A673 (cell line): ENCODE data around the gene RPL37A.

ENCODE experiments used
- EZH2 ChIP-seq: fragments of 200-600 bp; sonication (generic); IDR thresholded peaks from 2 replicates; pipeline ENCODE4 v1.6.1; 2017; ENCODE audit warnings: borderline replicate concordance, low read depth, mild to moderate bottlenecking, mixed read lengths, antibody characterized with exemption, low read length; ENCODE audit not compliant: poor library complexity, severe bottlenecking
- TF ChIP-seq, protein P1 (sequence below): fragments of 300-800, 200-600 bp; sonication (generic); conservative IDR thresholded peaks from 2 replicates; pipeline ENCODE4 v1.5.1; 2017; ENCODE audit warnings: low read depth, mild to moderate bottlenecking, antibody characterized with exemption, low read length, moderate library complexity, mixed read lengths

DNA sequence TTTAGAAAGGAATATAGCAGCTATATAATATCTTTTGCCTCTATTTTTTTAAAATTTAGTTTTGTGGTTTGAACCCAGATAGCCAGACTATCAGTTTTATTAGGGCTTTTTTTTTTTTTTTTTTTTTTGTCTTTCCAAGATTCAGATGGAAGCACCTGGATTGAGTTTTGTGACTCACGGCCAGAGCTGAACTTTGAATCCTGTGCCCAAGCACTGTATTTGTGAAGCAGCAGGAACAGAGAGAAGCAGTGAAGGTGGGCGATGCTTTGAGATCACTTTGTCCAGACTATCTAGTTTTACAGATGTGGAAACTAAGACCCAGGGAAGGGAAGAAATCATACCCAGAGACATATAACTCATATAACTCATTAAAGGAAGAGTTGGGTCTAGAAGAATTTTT is 33.9 kb downstream of the RPL37A start:
- TF ChIP-seq, protein P1, sequence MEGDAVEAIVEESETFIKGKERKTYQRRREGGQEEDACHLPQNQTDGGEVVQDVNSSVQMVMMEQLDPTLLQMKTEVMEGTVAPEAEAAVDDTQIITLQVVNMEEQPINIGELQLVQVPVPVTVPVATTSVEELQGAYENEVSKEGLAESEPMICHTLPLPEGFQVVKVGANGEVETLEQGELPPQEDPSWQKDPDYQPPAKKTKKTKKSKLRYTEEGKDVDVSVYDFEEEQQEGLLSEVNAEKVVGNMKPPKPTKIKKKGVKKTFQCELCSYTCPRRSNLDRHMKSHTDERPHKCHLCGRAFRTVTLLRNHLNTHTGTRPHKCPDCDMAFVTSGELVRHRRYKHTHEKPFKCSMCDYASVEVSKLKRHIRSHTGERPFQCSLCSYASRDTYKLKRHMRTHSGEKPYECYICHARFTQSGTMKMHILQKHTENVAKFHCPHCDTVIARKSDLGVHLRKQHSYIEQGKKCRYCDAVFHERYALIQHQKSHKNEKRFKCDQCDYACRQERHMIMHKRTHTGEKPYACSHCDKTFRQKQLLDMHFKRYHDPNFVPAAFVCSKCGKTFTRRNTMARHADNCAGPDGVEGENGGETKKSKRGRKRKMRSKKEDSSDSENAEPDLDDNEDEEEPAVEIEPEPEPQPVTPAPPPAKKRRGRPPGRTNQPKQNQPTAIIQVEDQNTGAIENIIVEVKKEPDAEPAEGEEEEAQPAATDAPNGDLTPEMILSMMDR, result no peak
- TF ChIP-seq EZH2, result no peak
